NCI-H2081 treated with DMSO at 0.1 percent for 48 hours (cell line): ENCODE results near the gene RFX3.
"Not testable (repeated sequence)": the region's sequence is repeated elsewhere in the genome, so short reads cannot be mapped to it uniquely, and the experiment has no call there.

Source experiments
- DNase-seq: peaks from one replicate; lab custom pipeline; 2025; lab: John Stamatoyannopoulos, UW

Gene RFX3

GRCh38 chr9:3343671-3344070, 182.1 kb downstream of the RFX3 start:
- DNase-seq, result no peak

- DNase-seq, result no peak
Observed at GRCh38 chr9:3342159-3342777, 183.5 kb downstream of the RFX3 start.

GRCh38 chr9:3337515-3338225, 188.1 kb downstream of the RFX3 start:
- no peak for DNase-seq

- no peak for DNase-seq
Observed at GRCh38 chr9:3336951-3337350, 188.8 kb downstream of the RFX3 start.

- no peak for DNase-seq
Observed at GRCh38 chr9:3332802-3333201, 193.0 kb downstream of the RFX3 start.

GRCh38 chr9:3331801-3332200, 194.0 kb downstream of the RFX3 start:
- DNase-seq, result no peak

- DNase-seq, result no peak
Observed at GRCh38 chr9:3330792-3331420, 194.9 kb downstream of the RFX3 start.

GRCh38 chr9:3329361-3329760, 196.4 kb downstream of the RFX3 start:
- no peak for DNase-seq

GRCh38 chr9:3323714-3324113, 202.1 kb downstream of the RFX3 start:
- DNase-seq, result no peak

- no peak for DNase-seq
Observed at GRCh38 chr9:3321186-3321585, 204.6 kb downstream of the RFX3 start.

GRCh38 chr9:3312595-3312994, 213.2 kb downstream of the RFX3 start:
- DNase-seq, result not testable (repeated sequence)

GRCh38 chr9:3308609-3309008, 217.2 kb downstream of the RFX3 start:
- DNase-seq, result no peak

GRCh38 chr9:3304388-3304787, 221.4 kb downstream of the RFX3 start:
- not testable (repeated sequence) for DNase-seq

GRCh38 chr9:3299872-3300271, 225.9 kb downstream of the RFX3 start:
- DNase-seq, result no peak

- DNase-seq, result no peak
Observed at GRCh38 chr9:3296536-3296935, 229.3 kb downstream of the RFX3 start.

GRCh38 chr9:3292311-3292710, 233.5 kb downstream of the RFX3 start:
- DNase-seq, result no peak

GRCh38 chr9:3290231-3290840, 235.5 kb downstream of the RFX3 start:
- DNase-seq, result no peak

GRCh38 chr9:3288686-3289085, 237.1 kb downstream of the RFX3 start:
- DNase-seq, result no peak

GRCh38 chr9:3285365-3286161, 240.2 kb downstream of the RFX3 start:
- no peak for DNase-seq

GRCh38 chr9:3282365-3282764, 243.4 kb downstream of the RFX3 start:
- DNase-seq, result no peak

- DNase-seq, result no peak
Observed at GRCh38 chr9:3281399-3281798, 244.4 kb downstream of the RFX3 start.

GRCh38 chr9:3277200-3277599, 248.6 kb downstream of the RFX3 start:
- DNase-seq, result no peak
